Activated effector memory CD4-positive, alpha-beta T cell treated with anti-CD3 and anti-CD28 coated beads, Interleukin-2, amount 50 U/mL, for 16 hours (primary cell): ENCODE data around the gene SLC39A11.
A peak's percentile ranks its signal among the peaks of the same experiment; 100 is the strongest.
"Not testable (repeated sequence)": the region's sequence is repeated elsewhere in the genome, so short reads cannot be mapped to it uniquely, and the experiment has no call there.

Experiments used
- DNase-seq: peaks from one replicate; pipeline ENCODE4 v3.0.0-alpha.2; 2020

Gene SLC39A11

DNA sequence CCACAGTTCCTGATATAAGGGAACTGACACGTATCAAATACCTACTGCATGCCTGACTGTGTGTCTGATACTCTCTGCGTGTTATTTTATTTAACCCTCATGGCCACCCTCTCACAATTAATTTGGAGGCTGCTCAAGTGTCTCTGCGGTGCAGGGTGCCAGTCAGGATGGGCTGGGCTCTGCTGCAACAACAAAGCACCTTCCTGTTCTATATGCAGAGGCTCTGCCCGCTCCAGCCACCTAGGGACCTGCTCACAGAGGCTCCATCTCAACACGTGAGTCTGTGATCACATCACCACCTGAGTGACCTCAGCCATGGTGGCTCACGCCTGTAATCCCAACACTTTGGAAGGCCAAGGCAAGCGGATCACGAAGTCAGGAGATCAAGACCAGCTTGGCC lies 87.1 kb downstream of the SLC39A11 start:
- DNase-seq = no peak

DNA sequence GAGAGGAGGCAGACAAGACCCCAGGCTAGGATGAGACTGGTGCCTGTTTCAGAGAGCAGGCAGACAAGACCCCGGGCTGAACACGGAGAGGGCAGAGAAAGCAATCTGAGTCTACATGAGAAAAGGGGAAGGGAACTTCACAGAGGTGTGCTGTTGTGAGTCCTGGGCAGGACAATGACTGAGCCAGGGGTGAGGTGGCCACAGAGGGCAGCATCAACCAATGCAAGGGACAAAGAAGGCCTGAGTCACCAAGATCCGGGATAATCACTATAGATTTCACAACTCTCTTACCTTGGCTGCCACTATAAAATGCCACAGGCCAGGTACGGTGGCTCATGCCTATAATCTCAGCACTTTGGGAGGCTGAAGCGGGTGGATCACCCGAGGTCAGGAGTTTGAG lies 89.0 kb downstream of the SLC39A11 start:
- DNase-seq = no peak

DNA sequence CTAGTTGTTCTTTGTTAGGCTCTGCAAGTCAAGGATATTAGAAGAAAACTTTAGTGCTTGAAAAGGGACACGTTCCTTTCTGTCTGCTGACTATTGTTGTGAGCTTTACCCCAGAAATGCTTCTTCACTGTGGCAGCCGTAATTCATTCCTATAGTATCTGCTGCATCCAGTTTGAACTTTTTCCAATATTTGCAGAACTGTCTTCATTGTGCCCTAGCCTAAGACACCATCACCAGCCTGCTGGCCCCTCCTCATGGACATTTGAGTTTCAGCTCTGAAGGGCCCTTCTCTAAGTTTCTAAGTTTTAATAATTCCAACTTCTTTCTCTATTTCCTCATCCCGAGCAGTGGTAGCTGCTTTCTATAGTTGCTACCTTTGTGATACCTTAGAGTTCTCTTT lies 91.7 kb downstream of the SLC39A11 start:
- DNase-seq = no peak

DNA sequence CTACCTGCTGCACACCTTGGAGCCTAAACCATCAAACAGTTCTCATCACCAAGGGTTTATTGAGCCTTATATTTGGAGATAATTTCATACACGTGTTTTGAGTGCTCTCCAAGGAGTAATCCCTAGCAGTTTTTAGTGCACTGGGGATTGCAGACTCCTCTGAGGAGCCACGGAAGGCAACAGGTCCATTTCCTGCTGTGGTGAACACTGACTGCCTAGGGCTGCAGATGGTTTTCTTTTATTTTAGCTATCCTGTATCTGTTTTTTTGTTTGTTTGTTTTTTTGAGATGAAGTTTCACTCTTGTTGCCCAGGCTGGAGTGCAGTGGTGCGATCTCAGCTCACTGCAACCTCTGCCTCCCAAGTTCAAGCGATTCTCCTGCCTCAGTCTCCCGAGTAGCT lies 93.0 kb downstream of the SLC39A11 start:
- not testable (repeated sequence) for DNase-seq

DNA sequence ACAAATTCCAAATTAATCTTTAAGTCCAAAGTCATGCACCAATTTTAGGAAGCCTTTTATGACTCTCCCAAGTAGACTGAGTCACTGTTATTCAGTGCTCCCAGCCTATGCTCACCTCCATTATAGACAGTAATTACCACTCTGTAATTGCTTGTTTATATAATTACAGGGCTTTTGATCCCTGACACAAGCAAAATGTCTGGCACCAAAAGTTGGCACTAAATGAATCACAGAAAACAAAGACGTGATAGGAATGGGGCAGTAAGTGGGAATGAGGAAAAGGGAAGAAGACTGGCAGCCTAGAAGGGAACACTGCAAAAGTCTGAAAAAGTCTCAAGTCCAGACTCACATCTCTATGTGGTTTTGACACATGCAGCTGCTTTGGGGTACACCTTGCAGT lies 94.1 kb downstream of the SLC39A11 start:
- DNase-seq = no peak

DNA sequence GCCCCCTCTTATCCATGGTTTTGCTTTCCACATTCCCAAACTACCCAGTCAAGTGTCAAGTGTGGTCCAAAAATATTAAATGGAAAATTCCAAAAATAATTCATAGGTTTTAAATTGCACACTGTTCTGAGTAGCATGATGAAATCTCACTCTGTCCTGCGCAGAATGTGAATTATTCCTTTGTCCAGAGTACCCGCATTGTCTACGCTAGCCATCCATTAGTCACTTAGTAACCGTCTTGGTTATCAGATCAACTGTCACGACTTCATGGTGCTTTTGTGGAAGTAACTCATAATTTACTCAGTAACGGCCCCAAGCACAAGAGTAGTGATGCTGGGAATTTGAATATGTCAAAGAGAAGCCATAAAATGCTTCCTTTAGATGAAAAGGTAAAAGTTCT lies 94.9 kb downstream of the SLC39A11 start:
- no peak for DNase-seq

DNA sequence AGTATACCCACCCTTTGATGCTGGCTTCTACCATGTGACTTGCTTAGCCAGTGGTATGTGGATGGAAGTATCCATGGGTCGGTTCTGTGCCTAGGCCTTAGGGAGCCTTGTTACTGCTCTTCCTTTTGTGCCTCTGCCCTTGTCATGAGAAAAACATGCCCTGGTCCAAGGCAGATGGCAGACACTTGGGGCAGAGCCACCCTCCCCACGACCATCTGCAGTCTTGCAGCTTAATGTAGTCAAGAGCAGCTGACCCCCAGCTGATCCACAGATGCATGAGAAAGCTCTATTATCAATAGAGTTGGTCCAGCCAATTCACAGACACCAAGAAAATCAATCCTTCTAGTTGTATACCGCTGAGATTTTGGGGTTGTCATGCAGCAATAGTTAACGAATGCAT lies 95.7 kb downstream of the SLC39A11 start:
- no peak for DNase-seq

DNA sequence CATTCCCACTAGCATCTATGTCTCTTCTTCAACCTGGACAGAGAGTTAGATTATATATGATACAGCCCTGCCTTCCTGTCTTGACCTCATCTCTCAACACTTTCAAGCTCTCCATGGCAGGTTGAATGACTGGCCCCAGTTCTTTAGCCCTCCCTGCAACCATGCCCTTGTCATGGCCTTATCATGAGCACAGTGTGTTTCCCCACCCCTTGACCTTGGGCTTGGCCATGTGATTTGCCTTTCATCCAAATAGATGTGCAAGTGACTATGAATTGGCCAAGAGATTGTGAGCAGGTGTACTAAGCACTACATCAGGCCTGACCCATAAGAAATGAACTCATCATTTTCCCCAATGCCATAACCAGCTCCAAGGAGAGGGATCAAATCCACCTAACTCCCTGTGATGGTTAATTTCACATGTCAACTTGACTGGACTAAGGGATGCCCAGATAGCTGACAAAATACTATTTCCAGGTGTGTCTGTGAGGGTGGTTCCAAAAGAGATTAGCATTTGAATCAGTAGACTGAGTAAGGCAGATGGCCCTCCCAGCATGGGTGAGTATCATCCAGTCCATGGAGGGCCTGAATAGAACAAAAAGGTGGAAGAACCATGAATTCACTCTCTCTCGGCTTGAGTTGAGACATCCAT lies 97.4 kb downstream of the SLC39A11 start:
- DNase-seq = no peak

DNA sequence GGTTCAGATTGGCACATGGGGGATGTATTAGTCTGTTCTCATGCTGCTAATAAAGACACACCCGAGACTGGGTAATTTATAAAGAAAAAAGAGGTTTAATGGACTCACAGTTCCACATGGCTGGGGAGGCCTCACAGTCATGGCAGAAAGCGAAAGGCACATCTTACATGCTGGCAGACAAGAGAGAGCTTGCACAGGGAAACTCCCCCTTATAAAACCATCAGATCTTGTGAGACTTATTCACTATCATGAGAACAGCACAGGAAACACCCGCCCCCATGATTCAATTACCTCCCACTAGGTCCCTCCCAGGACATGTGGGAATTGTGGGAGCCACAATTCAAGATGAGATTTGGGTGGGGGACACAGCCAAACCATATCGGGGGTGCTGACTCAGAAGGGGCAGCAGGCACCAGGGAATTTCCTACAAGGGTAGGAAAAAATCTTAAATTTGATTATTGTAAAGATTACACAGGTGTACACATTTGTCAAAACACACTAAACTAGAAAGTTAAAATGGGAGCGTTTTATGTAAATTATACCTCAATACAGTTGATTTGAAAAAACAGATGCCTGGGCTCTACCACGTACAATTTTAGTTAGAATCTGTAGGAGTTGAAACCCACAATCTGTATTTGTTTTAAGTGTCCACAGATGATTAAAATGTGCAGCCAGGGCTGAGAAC lies 99.6 kb downstream of the SLC39A11 start:
- DNase-seq = peak; percentile 64

DNA sequence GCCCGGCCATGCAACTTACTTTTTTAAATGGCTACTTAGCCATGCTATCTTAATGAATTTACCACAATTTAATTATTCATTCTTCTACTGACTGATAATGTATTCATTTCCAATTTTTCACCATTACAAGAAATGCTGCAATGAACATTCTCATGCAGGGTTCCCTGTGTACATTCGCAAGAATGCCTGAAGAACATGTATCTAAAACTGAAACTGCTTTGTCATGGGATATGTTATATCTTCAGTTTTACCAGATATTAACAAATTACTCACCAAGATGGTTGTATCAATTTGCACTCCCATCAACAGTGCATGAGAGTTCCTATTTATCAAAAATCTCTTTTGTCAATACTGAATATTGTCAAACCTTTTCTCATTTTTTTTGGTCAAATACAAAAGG lies 100.8 kb downstream of the SLC39A11 start:
- DNase-seq = no peak

DNA sequence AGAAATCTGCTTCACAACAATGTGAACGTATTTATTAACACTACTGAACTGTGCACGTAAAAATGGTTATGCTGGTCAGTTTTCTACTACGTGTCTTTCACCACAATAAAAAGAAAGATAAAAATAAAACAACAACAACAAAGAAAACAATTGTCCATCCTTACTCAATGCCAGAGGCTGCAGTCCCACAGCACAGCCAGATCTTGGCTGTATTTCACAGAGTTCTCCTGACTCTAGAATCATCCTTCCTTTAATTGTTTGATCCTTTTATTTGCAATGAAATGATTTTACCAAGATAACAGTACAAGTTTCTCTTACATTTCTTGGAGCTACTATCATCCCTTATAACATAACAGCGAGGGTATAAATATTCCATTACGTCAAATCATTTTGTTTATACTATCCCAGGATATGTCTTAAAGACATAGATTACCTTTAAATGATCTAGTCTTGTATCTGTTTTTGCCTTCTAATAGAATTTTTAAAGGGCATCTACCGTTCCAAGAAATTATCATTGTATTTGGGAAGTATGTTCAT lies 103.3 kb downstream of the SLC39A11 start:
- DNase-seq = no peak

DNA sequence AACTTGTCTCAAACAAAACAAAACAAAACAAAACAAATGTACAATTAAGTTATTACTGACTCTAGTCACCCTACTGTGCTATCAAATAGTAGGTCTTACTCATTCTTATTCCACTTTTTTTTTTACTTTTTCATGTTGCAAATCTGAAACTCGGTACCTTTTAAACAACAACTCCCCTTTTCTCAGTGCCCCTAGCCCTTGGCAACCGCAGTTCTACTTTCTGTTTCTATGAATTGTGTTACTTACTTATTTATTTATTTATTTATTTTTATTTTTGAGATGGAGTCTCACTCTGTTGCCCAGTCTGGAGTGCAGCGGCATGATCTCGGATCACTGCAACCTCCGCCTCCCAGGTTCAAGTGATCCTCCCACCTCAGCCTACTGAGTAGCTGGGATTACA lies 104.0 kb downstream of the SLC39A11 start:
- no peak for DNase-seq

DNA sequence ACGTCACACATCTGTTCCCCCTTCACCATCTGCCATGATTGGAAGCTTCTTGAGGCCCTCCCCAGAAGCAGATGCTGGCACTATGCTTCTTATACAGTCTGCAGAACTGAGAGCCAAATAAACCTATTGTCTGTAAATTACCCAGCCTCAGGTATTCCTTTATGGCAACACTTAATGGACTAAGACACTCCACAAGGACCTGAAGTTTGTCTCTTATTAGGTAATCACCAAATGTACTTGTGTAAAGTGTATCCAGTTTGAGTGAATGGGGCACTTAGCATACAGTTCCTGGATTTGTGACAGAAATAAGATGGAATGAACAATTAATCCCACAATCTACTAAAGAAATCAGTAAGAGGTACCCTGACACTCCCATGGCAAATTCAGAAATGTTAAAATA lies 105.3 kb downstream of the SLC39A11 start:
- DNase-seq = no peak

DNA sequence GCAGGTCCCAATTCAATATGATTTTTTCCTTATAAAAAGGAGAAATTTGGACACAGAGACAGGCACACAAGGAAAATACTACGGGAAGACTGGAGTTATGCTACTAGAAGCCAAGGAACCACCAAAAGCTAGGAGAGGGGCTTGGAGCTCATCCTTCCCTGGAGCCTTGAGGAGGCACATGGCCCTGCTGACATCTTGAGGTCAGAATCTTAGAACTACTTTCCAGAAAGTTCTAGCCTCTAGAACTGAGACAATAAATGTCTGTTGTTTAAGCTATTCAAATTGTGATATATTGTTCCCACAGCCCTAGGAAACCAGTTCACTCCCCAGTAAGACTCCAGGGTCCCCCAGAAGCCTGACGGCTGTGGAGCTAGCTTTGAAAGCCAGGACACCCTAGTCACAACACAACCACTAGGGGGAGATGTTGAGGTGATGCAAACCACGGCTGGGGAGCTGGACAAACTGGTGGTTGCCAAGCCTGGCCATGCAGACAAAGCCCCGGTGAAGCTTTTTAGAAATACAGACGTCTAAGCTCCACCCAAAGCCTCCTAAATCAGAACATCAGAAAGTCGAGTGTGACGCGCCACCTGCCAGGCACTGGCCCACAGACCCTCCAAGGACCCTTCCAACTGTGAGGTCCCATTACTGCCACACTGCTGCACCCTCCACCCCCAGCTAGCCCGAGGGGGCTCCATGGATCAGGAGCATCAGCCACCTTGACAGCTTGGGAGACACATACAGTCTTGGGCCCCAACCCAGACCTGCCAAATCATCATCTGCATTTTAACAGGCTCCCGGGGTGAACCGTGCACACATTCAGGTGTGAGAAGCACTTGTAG lies 106.4 kb downstream of the SLC39A11 start:
- peak; percentile 75 for DNase-seq

DNA sequence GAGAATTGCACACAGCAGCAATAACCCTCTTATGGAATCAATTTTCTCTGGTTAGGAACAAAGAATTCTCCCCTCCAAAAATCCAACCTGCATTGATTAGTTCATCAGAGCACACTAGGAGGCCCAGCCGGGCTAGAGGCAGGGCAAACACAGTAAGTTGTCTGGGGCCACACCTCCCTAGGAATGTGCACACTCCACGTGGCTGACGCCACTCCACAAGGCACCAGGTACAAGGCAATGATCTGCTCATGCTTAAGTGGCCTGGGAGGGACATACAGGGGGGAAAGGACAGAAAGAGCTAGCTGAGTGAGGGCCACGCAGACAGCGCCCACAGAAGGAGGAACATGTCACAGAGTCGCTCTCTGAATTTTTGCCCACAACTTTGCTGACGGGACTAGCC lies 107.6 kb downstream of the SLC39A11 start:
- DNase-seq = no peak

DNA sequence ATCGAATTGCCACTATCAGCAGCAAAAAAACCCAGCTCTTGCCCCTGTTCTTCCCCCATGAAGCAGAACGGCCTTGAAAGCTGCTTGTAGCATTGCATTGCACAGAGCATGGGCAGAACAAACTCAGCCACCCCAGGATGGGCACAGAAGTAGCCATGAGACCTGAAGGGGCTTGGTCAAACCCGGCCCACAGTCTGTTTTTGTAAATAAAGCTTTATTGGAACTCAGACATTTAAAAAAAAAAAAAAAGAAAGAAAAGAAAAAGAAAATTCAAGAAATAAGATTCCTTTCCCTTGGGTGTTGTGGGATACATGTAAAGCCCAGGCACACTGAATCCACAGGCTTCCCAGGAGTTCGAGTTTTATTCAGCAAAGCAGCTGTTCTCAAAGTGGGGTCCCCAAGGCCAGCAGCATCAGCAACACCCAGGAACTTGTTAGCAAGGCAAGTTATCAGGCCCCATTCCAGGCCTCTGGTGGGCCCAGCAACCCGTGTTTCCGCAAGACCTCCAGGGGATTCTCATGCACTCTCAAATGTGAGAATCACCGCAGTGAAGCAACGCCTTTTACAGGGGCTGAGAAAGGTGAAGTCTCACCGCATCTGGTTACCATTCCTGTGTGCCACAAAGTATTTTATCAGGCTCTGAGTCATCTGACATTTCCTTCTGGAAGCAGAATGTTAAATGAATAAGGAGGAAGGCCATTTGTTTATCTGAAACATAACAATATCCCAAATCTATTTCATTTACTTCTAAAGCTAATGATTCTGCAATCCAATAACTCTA lies 108.2 kb downstream of the SLC39A11 start:
- DNase-seq = no peak

DNA sequence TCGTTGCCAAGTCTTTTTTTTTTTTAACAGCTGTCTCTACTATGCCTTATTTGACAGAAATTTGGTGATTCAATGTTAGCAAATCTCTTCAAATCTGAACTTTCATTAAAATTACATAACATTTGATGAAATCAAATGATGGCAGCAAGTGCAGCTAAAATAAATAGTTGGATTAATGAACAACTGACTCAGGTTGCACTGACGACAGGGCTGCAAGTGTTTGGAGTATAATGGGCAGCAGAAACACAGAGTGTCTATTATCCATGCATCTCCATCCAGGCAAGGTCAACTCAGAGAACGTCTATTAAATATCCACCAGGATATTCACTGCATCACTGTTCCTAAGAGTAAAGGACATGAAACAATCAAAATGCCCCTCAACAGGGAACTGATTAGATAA lies 109.8 kb downstream of the SLC39A11 start:
- DNase-seq = no peak

DNA sequence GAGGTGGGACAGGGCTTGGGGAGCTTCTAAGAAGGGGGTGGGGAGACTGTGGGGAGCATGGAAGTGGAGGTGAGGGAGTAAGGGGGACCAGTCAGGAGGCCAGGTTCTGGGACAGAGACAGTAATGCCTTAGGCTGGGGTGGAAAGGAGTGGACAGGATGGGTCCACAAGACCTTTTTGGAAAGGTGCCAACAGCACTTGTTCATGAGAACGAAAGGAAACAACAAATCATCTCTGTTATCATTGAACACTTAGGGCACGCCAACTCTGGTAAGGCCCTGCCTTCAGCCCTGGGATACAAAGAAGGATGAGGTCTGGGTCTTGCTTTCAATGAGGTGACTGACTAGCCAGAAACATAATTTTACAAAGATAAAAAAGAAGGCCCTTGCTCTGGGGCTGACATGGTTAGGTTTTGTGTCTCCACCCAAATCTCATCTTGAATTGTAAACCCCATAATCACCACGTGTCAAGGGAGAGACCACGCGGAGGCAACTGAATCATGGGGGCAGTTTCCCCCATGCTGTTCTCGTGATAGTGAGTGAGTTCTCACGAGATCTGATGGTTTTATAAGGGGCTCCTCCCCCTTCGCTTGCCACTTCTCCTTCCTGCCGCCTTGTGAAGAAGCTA lies 113.8 kb downstream of the SLC39A11 start:
- no peak for DNase-seq

DNA sequence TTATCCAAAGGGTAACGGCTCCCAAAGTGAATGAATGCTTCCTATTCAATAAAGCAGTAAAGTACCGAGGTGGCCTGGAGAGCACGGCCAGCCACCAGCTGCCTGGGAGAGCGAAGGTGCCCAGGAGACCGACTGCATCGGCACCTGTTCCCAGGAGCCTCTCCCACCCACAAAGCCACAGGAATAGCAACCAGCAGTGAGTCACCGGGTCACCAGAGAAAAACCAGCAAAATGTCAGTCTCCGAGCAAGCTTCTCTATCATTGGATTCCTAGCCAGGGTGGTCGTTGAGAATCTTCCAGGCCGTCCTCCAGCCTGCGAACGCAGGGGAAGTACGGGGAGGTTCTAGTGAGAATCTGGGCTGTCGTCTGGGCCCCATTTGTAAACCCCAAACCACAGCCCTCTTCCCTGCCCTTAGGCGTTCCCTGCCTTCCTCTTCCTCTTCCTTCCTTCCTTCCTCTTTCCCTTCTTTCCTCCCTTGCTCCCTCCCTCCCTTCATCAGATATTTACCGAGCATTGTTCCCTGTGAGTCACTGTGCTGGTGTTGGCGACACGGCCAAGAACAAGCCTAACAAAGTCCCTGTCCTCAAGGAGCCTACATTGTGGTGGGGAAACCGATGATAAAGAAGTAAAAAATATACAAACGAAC lies 114.6 kb downstream of the SLC39A11 start:
- DNase-seq = no peak

DNA sequence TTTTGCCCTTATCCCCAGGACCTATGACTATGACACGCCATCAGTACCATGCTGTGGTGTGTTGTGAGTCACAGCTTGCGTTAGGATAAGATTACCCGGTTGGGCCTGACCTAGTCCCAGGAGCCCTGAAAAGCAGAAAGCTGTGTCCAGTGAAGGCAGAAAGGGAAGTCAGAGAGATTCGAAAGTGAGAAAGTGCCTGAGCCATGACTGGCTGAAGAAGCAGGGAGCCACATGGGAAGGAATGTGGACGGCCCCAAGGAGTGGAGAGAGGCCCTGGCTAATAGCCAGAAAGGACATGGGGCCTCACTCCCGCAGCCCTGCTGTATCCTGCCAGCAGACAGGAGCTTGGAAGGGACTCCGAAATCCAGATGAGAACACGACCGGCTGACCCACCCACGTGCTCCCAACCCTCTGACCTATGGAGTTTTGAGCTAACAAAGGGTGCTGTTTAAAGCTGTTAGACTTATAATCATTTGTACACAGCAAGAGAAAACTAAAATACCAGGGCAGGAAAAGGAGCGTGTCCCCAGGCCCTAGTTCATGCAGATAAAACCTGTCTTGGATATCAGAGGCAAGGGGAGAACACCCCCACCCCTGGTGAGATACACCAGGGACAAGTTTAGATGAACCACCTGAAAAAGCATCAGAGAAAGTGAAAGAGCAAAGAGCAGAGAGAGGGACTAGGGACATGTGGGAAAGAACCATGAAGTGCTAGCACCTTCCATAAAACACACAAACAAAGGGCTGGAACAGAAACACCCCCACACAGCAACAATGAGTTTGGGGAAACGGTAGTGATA lies 115.3 kb downstream of the SLC39A11 start:
- no peak for DNase-seq

DNA sequence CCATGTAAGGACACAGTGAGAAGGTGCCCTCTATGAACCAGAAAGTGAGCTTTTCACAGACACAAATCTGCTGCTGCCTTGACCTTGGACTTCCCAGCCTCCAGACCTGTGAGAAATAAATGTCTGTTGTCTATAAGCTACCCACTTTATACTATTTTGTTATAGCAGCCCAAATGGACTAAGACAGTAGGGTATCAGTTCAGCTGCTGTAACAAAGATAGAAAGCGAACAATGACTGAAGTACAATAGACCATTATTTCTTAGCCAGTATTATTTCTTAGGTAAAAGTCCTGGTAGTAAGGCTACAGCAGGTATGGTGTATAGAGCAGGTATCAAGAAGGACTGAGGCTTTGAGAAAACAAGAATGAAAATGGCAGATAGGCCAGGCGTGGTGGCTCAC lies 117.0 kb downstream of the SLC39A11 start:
- no peak for DNase-seq
